Suppressor macrophage (primary cell): ENCODE measurements around the gene MPP1.
"Not testable (repeated sequence)": the region's sequence is repeated elsewhere in the genome, so short reads cannot be mapped to it uniquely, and the experiment has no call there.

Experiments used
- DNase-seq, 4 experiments: peaks; one replicate each; pipeline ENCODE4 v3.0.0-alpha.2; 2020 to 2022
- total RNA-seq, 17 experiments: gene quantifications; one replicate each; lab custom pipeline; 2026; ENCODE audit warnings: mixed read lengths in 6 of 17, inconsistent platforms in 3 of 17; lab: John Stamatoyannopoulos, UW

Gene MPP1
- 152 to 335 (median 227) reads per million in 17 experiments for total RNA-seq

- DNase-seq = peak; percentile 75 to 92 (median 86)
These were observed at the start of gene MPP1 for GRCh38 chrX:154804957-154805695. Gene MPP1, minus strand, starts transcription at chrX:154805485. Its CDS starts 112 bp downstream, at chrX:154805373.

- no peak for DNase-seq
These were observed 45.8 kb upstream of the MPP1 start for GRCh38 chrX:154850957-154851611.

- DNase-seq = peak; percentile 26 to 73 (median 56)
These were observed 35.6 kb upstream of the MPP1 start for GRCh38 chrX:154840856-154841255.

- no peak for DNase-seq
These were observed 30.9 kb upstream of the MPP1 start for GRCh38 chrX:154836163-154836562.

GRCh38 chrX:154834562-154834961 is 29.3 kb upstream of the MPP1 start, which contains the start of gene SMIM9:
Gene SMIM9, minus strand, starts transcription at chrX:154834662. Its CDS starts 3,806 bp downstream, at chrX:154830856.
- no peak for DNase-seq

GRCh38 chrX:154833746-154834274 is 28.5 kb upstream of the MPP1 start:
- DNase-seq = no peak

- DNase-seq = no peak
These were observed 24.7 kb upstream of the MPP1 start for GRCh38 chrX:154829926-154830442.

- DNase-seq = no peak
These were observed 23.8 kb upstream of the MPP1 start for GRCh38 chrX:154829134-154829533.

GRCh38 chrX:154828016-154828408 is 22.7 kb upstream of the MPP1 start:
- no peak for DNase-seq

GRCh38 chrX:154827194-154828015 is 22.1 kb upstream of the MPP1 start:
- DNase-seq = peak in 2 of 4 experiments; percentile 17 to 32

GRCh38 chrX:154825586-154825985 is 20.3 kb upstream of the MPP1 start:
- not testable (repeated sequence) for DNase-seq

- no peak for DNase-seq
These were observed 19.4 kb upstream of the MPP1 start for GRCh38 chrX:154824638-154825037.

- no peak for DNase-seq
These were observed 16.7 kb upstream of the MPP1 start for GRCh38 chrX:154822029-154822428.

GRCh38 chrX:154821523-154821922 is 16.2 kb upstream of the MPP1 start:
- no peak for DNase-seq

- no peak for DNase-seq
These were observed 14.6 kb upstream of the MPP1 start for GRCh38 chrX:154819771-154820341.

- DNase-seq = no peak
These were observed 13.9 kb upstream of the MPP1 start for GRCh38 chrX:154818916-154819770.

- not testable (repeated sequence) for DNase-seq
These were observed 11.8 kb upstream of the MPP1 start for GRCh38 chrX:154817048-154817618.

GRCh38 chrX:154816326-154816898 is 11.1 kb upstream of the MPP1 start:
- DNase-seq = not testable (repeated sequence)

- DNase-seq = no peak
These were observed 10.1 kb upstream of the MPP1 start for GRCh38 chrX:154815274-154815818.

GRCh38 chrX:154813801-154814200 is 8.5 kb upstream of the MPP1 start:
- no peak for DNase-seq
